ENCODE results near the gene NAP1L1. TPM values are rescaled to one million over a fixed set of nuclear protein-coding genes. Genes with fewer than 3 reads are reported as not detected.
A peak's percentile ranks its signal among the peaks of the same experiment; 100 is the strongest.

NAP1L1 gene
- polyA plus RNA-seq, 6 donors from 2014 or later, result 112 to 223 (median 196) TPM

DNA sequence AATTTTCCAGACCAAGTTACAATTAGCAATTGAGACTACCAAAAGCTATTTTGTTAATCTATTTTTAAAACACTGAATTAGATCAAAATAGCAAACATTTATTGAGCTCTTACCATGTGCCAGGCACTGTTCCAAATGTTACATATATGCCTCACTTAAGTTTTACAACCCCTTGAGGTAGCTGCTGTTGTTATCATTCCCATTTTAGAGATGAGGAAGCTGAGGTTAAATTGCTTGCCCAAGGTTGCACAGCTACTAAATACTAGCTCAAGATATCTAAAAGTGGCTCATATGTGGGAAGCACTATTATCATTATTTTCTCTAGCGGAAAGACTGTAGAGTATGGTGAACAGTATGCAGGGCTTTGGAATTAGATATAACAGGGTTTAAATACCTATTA lies 19.5 kb upstream of the NAP1L1 start:
- no peak for ATAC-seq (ENCODE audit: low read depth in 2 of 2)
- no peaks in the 10 kb centered on the region for H3K36me3 Mint-ChIP-seq
- no peaks in the 10 kb centered on the region for H3K9me3 Mint-ChIP-seq
- peaks cover 10 to 16% (median 11%) of the 10 kb centered on the region in 3 donors for H3K27me3 Mint-ChIP-seq
- no peaks in the 10 kb centered on the region for H3K4me1 Mint-ChIP-seq
- no peak for DNase-seq
- H3K4me3 Mint-ChIP-seq, result no peak overlapping the region
- H3K27ac Mint-ChIP-seq, result no peak overlapping the region

DNA sequence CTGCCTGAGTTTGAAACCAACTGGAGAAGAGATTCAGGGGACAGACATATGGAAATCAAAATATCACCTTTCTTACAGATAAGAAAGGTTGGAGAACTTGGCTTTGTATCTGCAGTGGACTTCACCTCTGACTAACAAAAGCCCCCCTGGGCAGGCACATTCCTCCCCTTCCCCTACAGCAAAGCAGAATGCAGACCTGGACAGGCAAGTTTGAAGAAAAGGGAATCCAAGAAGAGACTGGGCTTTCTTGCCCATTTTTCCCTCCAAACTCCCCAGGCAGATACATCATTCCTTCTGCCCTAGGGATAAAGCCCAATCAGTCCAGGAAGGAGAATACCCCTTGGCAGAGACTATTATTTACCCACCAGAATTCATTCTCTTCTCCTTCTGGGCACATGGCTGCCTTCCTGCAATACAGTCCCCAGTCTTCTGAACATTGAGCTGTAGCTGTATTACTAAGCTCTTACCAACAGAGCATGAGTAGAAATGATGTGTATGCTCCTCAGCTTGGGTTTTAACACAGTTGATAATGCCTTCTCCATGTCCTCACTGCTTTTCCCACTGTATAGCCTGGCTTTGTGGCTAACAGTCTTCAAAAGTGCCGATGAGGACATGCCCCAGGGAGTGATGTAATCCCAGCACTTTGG lies 17.4 kb upstream of the NAP1L1 start:
- Mint-ChIP-seq H3K36me3 (no peaks in the 10 kb centered on the region), H3K27ac (no peak overlapping the region), H3K9me3 (no peaks in the 10 kb centered on the region), H3K27me3 (peaks cover 7 to 16% (median 11%) of the 10 kb centered on the region in 3 donors), H3K4me3 (no peak overlapping the region), H3K4me1 (no peaks in the 10 kb centered on the region)
- DNase-seq (no peak), ATAC-seq (ENCODE audit: low read depth in 2 of 2) (no peak)

DNA sequence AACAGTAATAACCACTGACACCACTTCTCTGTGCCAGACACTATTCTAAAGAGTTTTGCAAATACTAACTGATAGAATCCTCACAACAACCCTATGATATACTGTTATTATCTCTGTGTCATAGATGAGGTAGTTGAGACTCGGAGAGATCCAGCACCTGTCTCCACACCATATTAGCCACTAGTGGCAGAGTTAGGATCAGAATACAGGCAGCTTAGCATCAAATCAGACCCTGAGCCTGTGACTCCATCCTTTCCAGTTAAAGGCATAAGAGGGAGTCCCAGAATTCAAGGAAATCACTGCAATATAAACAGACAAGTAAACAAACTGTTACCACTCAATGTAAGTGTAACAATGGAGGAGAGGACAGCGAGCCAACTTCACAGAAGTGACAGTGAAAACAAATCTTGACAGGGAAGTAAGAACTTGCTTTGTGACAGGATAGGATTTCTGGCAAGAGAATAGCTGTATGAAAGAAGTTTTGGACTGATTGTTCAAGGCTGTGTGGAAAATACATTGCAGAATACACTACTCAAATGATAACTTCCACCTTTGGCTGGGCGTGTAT lies 11.7 kb upstream of the NAP1L1 start:
- Mint-ChIP-seq H3K9me3 (no peaks in the 10 kb centered on the region), H3K4me3 (no peak overlapping the region), H3K4me1 (peaks cover 0 to 3% (median 0%) of the 10 kb centered on the region in 3 donors), H3K27ac (no peak overlapping the region), H3K36me3 (no peaks in the 10 kb centered on the region), H3K27me3 (peaks cover 0 to 7% (median 4%) of the 10 kb centered on the region in 3 donors)
- DNase-seq, result no peak
- no peak for ATAC-seq (ENCODE audit: low read depth in 2 of 2)

DNA sequence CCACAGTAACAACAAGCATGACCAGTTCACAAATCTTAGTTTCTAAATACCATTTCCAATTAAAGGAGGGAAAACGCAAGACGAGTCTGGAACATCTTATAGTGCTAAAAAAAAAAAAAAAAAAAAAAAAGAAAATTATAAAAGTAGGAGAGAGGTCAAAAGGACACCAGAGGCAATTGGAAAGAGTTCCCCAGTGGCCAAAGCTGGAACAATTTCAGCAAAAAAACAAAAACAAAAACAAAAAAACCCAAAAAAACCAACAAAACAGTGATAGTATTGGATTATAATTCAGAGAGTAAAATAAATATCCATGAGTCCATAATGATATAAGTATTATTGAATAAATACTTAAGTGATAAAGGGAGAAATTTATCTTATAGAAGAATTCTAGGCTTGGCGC lies 10.3 kb upstream of the NAP1L1 start:
- DNase-seq (no peak), ATAC-seq (ENCODE audit: low read depth in 2 of 2) (no peak)
- Mint-ChIP-seq H3K36me3 (no peaks in the 10 kb centered on the region), H3K9me3 (no peaks in the 10 kb centered on the region), H3K4me1 (peaks cover 0 to 3% (median 0%) of the 10 kb centered on the region in 3 donors), H3K27ac (no peak overlapping the region), H3K27me3 (peaks cover 0 to 4% (median 1%) of the 10 kb centered on the region in 3 donors), H3K4me3 (no peak overlapping the region)

DNA sequence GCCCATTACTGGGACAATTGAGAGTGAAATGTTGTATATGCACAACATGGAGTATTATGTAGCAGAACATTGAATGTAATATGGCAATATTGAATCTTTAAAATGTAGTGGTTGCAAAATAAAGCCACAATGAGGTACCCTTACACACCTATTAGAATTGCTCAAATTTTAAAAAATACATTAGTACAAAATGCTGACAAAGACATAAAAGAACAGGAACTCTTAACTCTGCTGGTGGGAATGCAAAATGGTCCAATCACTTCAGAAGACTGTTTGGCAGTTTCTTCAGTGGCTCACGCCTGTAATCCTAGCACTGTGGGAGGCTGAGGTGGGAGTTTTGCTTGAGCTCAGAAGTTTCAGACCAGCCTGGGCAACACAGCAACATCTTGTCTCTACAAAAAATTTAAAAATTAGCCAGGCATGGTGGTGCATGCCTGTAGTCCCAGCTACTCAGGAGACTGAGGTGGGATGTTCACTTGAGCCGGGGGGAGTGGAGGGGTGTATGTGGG lies 6.8 kb upstream of the NAP1L1 start:
- Mint-ChIP-seq H3K4me3 (no peak overlapping the region), H3K4me1 (peaks cover 3 to 4% (median 4%) of the 10 kb centered on the region in 3 donors), H3K27ac (no peak overlapping the region), H3K27me3 (peaks cover 0 to 4% (median 0%) of the 10 kb centered on the region in 3 donors), H3K9me3 (no peaks in the 10 kb centered on the region), H3K36me3 (no peaks in the 10 kb centered on the region)
- DNase-seq (no peak), ATAC-seq (ENCODE audit: low read depth in 2 of 2) (no peak)

DNA sequence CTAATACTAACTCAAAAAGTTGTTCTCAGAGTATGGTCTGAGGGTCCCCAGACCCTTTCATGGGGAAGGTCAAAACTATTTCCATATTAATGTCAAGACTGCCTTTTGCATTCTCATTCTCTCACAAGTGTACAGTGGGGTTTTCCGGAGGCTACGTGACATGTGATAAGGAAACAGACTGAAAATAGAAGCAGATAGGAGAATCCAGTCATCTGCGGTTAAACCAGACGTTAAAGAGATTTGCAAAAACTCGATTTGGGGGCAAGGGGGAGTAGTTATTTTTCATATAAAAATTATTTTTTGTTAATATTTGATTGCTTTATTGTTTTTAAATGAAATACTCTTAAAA lies 1.0 kb upstream of the NAP1L1 start:
- peaks cover 27 to 48% (median 43%) of the 10 kb centered on the region in 3 donors for H3K4me1 Mint-ChIP-seq
- H3K9me3 Mint-ChIP-seq, result no peaks in the 10 kb centered on the region
- peak overlapping the region; percentile 95 to 100 (median 98) for H3K4me3 Mint-ChIP-seq
- DNase-seq, result peak; percentile 38
- ATAC-seq (ENCODE audit: low read depth in 2 of 2), result no peak
- H3K27ac Mint-ChIP-seq, result peak overlapping the region; percentile 99 to 100 (median 100)
- no peaks in the 10 kb centered on the region for H3K36me3 Mint-ChIP-seq
- no peaks in the 10 kb centered on the region for H3K27me3 Mint-ChIP-seq

DNA sequence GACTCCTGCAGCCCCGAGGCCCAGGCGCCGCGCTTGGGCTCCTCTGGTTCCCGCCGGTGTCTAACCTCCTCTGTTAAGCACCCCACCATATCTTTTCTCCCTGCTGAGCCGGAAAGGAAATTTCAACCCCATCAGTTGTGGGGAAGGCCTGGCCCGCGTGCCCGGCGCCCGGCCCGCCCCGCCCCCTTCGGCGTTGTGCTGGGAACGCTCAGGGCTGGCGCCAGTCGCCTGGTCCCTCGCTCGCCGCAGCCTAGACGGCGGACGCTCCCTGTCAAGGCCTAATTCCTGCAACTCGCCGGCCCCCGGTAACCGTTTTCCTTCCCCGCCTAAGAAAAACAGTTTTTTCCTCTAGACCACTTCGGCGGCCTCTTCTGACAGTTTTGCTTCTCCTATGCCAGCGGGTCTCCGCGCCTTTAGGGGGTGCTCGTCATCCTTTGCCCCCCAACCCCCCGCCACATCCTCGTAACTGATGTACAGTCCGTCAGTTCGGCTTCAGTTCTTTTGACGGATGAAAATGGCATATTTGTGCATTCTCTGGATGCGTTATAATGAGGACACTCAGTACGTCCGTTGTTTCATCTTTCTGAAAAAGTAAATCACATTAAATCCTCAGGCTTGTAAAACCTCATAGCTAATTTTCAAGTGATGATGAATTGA lies 506 bp upstream of the NAP1L1 start:
- H3K27me3 Mint-ChIP-seq, result no peaks in the 10 kb centered on the region
- H3K4me3 Mint-ChIP-seq, result peak overlapping the region; percentile 95 to 100 (median 98)
- no peaks in the 10 kb centered on the region for H3K36me3 Mint-ChIP-seq
- DNase-seq, result no peak
- ATAC-seq (ENCODE audit: low read depth in 2 of 2), result peak; percentile 39 to 41
- H3K4me1 Mint-ChIP-seq, result peaks cover 30 to 52% (median 47%) of the 10 kb centered on the region in 3 donors
- H3K27ac Mint-ChIP-seq, result peak overlapping the region; percentile 99 to 100 (median 100)
- H3K9me3 Mint-ChIP-seq, result no peaks in the 10 kb centered on the region

DNA sequence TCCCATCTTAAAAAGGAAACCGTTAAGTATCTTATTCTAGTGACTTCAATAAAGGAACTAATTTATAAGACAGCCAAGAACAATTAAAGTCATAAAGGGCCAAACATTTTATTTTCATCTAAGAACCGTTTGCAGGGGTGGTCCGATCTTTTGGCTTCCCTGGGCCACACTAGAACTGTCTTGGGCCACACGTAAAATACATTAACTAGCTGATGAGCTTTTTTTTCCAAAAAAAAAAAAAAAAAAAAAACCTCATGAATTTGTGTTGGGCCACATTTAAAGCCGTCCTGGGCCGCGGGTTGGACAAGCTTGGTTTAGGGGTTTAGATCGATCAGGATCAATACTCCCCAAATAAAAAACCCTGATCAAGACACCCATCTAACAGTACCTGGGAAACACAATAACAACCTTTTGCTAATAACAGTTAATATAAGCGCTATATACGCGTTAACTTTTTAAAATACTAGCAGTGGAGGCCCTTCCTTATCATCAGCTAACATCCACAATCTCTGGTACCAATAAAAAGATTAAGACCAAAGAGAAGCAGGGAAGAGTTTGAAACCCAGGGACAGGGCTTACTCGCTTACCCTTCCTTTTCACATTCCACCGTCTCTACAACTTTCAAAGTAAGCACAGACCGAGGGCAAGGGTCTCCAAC lies 1.1 kb downstream of the NAP1L1 start:
- Mint-ChIP-seq H3K27ac (peak overlapping the region; percentile 96 to 100 (median 98)), H3K27me3 (no peaks in the 10 kb centered on the region), H3K4me3 (peak overlapping the region; percentile 95 to 100 (median 98)), H3K9me3 (no peaks in the 10 kb centered on the region), H3K4me1 (peaks cover 41 to 66% (median 63%) of the 10 kb centered on the region in 3 donors), H3K36me3 (peaks cover 6 to 7% of the 10 kb centered on the region in 2 donors)
- no peak for ATAC-seq (ENCODE audit: low read depth in 2 of 2)
- DNase-seq, result no peak

DNA sequence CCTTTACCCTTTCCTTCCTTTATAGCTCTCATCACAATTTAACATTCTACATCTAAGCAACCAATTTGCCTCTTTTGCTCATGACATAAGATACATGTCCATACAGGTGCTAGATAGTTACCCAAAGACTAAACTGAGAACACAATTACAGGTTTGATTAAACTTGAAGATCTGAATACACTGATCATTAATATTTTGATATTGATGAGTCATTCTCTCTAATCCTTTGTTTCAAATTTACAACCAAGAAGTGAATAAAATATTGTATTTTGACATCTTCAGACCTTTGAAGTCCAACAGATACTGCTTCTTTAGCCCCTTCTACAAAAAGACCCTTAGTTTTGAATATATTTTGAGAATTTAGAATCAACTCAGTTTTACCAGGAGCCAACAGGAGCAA lies 2.6 kb downstream of the NAP1L1 start:
- Mint-ChIP-seq H3K4me1 (peaks cover 47 to 75% (median 67%) of the 10 kb centered on the region in 3 donors), H3K36me3 (peaks cover 8 to 9% of the 10 kb centered on the region in 2 donors), H3K9me3 (no peaks in the 10 kb centered on the region), H3K27me3 (no peaks in the 10 kb centered on the region), H3K4me3 (peak overlapping the region in 4 of 8 donors; percentile 3 to 98 (median 18)), H3K27ac (no peak overlapping the region)
- DNase-seq, result no peak
- ATAC-seq (ENCODE audit: low read depth in 2 of 2), result no peak

DNA sequence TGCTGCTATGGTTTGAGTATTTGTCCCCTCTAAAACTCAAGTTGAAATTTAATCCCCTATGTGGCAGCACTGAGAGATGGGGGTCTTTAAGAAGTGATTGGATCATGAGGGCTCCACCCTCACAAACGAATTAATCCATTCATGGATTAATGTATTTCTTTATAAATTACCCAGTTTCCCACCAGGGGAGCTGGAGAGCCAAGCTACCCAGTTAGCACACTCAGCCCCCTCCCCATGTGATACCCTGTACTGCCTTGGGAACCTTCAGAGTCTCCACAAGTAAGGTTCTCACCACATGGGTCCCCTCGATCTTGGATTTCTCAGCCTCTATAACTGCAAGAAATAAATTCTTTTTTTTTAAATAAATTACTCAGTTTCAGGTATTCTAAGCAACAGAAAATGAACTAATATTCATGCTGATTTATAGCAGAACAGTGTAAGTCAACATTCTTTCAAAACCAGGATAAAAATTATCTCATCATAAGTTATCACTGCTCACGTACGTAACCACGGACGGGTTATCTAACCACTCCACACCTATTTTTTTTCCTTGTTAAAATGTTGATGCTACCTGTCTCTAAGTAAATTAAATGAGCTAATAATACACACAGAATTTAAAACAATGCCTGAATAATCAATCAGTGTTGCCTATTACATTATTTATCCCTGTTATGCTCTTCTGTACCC lies 3.6 kb downstream of the NAP1L1 start:
- Mint-ChIP-seq H3K27me3 (no peaks in the 10 kb centered on the region), H3K4me3 (peak overlapping the region in 2 of 8 donors; percentile 2 to 98), H3K27ac (peak overlapping the region in 2 of 6 donors; percentile 59 to 64), H3K9me3 (no peaks in the 10 kb centered on the region), H3K36me3 (peaks cover 8 to 9% of the 10 kb centered on the region in 2 donors), H3K4me1 (peaks cover 51 to 68% (median 59%) of the 10 kb centered on the region in 3 donors)
- DNase-seq (peak; percentile 11), ATAC-seq (ENCODE audit: low read depth in 2 of 2) (no peak)

DNA sequence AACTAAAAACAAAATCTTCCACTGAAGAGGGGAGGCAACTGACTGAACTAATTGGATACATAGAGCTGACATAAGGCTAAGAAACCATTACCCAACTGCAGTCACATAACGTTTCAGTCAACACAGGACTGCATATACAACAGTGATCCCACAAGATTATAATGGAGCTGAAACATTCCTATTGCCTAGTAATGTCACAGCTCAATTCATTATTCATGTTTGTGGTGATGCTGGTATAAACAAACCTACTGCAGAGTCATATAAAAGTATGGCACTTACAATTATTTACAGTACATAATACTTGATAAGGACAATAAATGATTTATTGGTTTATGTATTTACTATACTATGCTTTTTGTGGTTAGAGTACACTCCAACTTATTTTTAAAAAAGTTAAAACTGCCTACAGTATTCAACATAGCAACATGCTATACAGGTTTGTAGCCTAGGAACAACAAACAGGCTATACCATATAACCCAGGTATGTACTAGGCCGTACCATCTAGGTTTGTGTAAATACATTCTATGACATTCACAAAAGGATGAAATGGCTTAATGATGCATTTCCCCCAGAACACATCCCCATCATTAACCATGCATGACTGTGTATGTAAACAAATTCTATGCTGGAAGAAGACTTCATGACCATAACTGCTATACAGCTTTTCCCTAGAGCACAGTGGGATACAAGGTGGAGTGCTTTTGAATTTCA lies 4.3 kb downstream of the NAP1L1 start:
- Mint-ChIP-seq H3K4me3 (no peak overlapping the region), H3K27ac (peak overlapping the region in 1 of 6 donors; percentile 59), H3K4me1 (peaks cover 47 to 67% (median 52%) of the 10 kb centered on the region in 3 donors), H3K36me3 (peaks cover 8 to 9% of the 10 kb centered on the region in 2 donors), H3K27me3 (no peaks in the 10 kb centered on the region), H3K9me3 (no peaks in the 10 kb centered on the region)
- ATAC-seq (ENCODE audit: low read depth in 2 of 2) (no peak), DNase-seq (no peak)

DNA sequence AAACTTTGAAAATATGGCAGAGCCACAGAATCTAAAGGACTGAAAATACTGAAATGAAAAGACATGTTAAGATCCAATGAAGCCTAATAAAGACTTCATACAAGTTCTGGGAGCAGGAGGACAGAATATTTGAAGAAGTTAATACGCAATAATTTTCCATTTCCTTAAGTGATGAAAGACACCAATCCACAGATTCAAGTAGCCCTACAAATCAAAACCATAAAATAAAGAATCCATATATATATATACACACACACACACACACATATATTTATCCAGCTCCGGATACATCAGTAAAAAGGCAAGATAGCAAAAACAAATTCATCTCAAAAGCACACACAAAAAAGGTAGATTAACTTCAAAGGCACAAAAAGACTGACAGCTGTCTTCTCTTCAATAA lies 5.7 kb downstream of the NAP1L1 start:
- ATAC-seq (ENCODE audit: low read depth in 2 of 2), result no peak
- Mint-ChIP-seq H3K4me1 (peaks cover 50 to 67% (median 57%) of the 10 kb centered on the region in 3 donors), H3K27ac (peak overlapping the region in 1 of 6 donors; percentile 15)

More for the DNA sequence above, 5.7 kb downstream of the NAP1L1 start:
- Mint-ChIP-seq H3K4me3 (peak overlapping the region in 2 of 8 donors; percentile 2 to 51), H3K36me3 (peaks cover 8 to 9% of the 10 kb centered on the region in 2 donors), H3K9me3 (no peaks in the 10 kb centered on the region), H3K27me3 (no peaks in the 10 kb centered on the region)
- no peak for DNase-seq

Data from naive B cell (primary cell).